HCT116 (cell line): ENCODE results near the gene EEFSEC.

Experiments used
- ATF3 ChIP-seq: IDR thresholded peaks from 2 replicates; pipeline ENCODE4 v1.6.1; 2012
- POLR2AphosphoS5 ChIP-seq: IDR thresholded peaks from 2 replicates; pipeline ENCODE4 v1.6.1; 2011; ENCODE audit warnings: mild to moderate bottlenecking, low read depth, low read length, moderate library complexity

GRCh38 chr3:128348805-128349531, 195.7 kb downstream of the EEFSEC start:
- TF ChIP-seq ATF3 (no peak), POLR2AphosphoS5 (no peak)
